Measurements from ENCODE around the gene CARD19. TPM values are rescaled to one million over a fixed set of nuclear protein-coding genes. Genes with fewer than 3 reads are reported as not detected.

Gene CARD19
- total and polyA plus RNA-seq, 2 donors (not counting 1 experiment from before 2014, with no cell fraction given), result 31.9 to 63.4 TPM

DNA sequence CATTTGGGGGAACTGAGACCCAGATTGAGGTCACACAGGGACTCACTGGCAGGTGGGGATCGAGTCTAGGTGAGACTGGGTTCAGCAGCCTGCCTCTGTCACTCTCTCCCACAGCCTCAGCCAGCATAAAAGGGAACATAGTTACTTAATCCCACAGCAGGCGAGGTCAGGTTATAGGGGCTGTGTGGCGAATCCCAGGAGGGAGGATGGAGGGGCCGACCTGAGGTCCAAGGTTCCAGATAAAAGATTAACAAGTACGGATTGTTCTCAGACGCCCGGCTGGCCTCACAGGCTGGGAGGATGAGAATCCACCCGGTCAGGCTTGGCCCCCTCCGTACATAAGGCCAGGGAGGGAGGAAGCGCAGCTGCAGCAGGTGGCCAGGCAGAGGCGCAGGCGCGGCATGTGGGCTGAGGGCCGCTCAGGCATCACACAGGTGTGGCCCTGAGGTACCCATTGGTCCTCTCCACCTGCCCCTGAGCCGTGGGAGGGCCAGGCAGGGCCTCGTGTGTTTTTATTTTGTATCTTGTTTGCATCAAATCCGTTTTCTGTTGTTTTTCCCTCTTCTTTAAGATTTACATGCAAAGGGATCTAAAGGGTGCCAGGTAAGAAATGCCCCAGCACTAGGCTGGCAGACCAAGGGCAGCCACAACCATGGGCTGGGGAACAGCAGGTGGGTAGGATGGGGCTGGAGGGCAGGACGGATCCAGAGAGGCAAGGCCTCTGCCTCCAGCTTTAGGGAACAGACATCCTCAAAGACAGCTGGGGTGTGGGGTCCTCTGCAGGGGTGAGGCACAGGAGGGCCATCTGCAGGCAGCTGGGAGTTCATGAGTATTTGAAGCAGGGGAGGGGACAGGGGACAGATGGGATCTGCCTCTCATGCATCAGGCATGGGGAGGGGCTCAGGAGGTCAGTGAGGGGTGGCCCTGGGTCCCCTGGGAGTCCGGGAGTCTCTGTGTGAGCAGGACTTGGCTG lies 33.9 kb upstream of the CARD19 start:
- Histone ChIP-seq H3K4me2 (replicated peaks; ENCODE audit: low read depth, low read length, poor library complexity, severe bottlenecking) (peak overlapping the region; percentile 94), H3K9ac (ENCODE audit: low read length) (peak overlapping the region; percentile 59), H3K4me1 (ENCODE audit: control insufficient read depth in 2 of 2, insufficient read depth in 2 of 2, low read length in 2 of 2) (peaks cover 73 to 82% of the 10 kb centered on the region in 2 donors), H3K4me3 (ENCODE audit: control extremely low read depth in 1 of 5, extremely low read depth in 1 of 5, insufficient read depth in 1 of 5, low read depth in 2 of 5, low read length in 4 of 5) (peak overlapping the region in 4 of 5 experiments; percentile 25 to 53 (median 40)), H3K9me3 (ENCODE audit: control extremely low read depth in 1 of 3, control insufficient read depth in 2 of 3, insufficient read depth in 1 of 3, low read length in 2 of 3) (no peaks in the 10 kb centered on the region), H3K79me2 (ENCODE audit: control insufficient read depth, insufficient read depth, low read length) (peaks cover 52% of the 10 kb centered on the region), H4K20me1 (ENCODE audit: control insufficient read depth, insufficient read depth, low read length, poor library complexity, severe bottlenecking) (no peaks in the 10 kb centered on the region), H3K27ac (ENCODE audit: low read length in 2 of 2) (peak overlapping the region; percentile 74 to 78), H2AFZ (ENCODE audit: insufficient read depth, low read depth, low read length, poor library complexity, severe bottlenecking) (no peak overlapping the region), H3K36me3 (replicated peaks in 1 of 2; ENCODE audit: control extremely low read depth in 1 of 2, control insufficient read depth in 1 of 2, extremely low read depth in 1 of 2, insufficient read depth in 2 of 2, low read length in 1 of 2) (peaks cover 0 to 23% of the 10 kb centered on the region in 2 experiments), H3K27me3 (replicated peaks in 1 of 4; ENCODE audit: control extremely low read depth in 1 of 4, control insufficient read depth in 3 of 4, insufficient read depth in 4 of 4, low read length in 3 of 4) (no peaks in the 10 kb centered on the region)
- no peak for TF ChIP-seq EZH2 (IDR thresholded peaks at IDR 0.05; ENCODE audit: borderline replicate concordance, insufficient read depth, low read depth, low read length, poor library complexity, severe bottlenecking)
- TF ChIP-seq, protein P1, sequence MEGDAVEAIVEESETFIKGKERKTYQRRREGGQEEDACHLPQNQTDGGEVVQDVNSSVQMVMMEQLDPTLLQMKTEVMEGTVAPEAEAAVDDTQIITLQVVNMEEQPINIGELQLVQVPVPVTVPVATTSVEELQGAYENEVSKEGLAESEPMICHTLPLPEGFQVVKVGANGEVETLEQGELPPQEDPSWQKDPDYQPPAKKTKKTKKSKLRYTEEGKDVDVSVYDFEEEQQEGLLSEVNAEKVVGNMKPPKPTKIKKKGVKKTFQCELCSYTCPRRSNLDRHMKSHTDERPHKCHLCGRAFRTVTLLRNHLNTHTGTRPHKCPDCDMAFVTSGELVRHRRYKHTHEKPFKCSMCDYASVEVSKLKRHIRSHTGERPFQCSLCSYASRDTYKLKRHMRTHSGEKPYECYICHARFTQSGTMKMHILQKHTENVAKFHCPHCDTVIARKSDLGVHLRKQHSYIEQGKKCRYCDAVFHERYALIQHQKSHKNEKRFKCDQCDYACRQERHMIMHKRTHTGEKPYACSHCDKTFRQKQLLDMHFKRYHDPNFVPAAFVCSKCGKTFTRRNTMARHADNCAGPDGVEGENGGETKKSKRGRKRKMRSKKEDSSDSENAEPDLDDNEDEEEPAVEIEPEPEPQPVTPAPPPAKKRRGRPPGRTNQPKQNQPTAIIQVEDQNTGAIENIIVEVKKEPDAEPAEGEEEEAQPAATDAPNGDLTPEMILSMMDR (IDR thresholded peaks at IDR 0.05), result no peak
- Mint-ChIP-seq H3K27ac (peak overlapping the region; percentile 99), H3K27me3 (no peaks in the 10 kb centered on the region), H3K4me3 (peak overlapping the region; percentile 90), H3K4me1 (peaks cover 87% of the 10 kb centered on the region), H3K9me3 (ENCODE audit: insufficient read depth) (no peaks in the 10 kb centered on the region)
- CTCF ChIA-PET, result interaction anchor here (1.0 kb wide), 1 partner anchor 25 kb away, joined by 3 read pairs; no protein-coding TSS in a partner anchor
- ATAC-seq (ENCODE audit: low read depth), result peak; percentile 25
- 19% methylated on average over 16 of the region's 19 CpGs for WGBS (ENCODE audit: insufficient coverage)
- POLR2A ChIA-PET, result interaction anchor here (0.6 to 4.3 kb wide), 3 partner anchors 20 to 34 kb away, joined by 3 to 31 read pairs (median 4); partner anchors contain the start of gene CARD19
- intact Hi-C loops (cut with micrococcal nuclease), result no loop called here
- peak; percentile 81 for DNase-seq
